Measurements from ENCODE around the gene SPOCD1.
"Not testable (repeated sequence)": the region's sequence is repeated elsewhere in the genome, so short reads cannot be mapped to it uniquely, and the experiment has no call there.

The SPOCD1 gene

DNA sequence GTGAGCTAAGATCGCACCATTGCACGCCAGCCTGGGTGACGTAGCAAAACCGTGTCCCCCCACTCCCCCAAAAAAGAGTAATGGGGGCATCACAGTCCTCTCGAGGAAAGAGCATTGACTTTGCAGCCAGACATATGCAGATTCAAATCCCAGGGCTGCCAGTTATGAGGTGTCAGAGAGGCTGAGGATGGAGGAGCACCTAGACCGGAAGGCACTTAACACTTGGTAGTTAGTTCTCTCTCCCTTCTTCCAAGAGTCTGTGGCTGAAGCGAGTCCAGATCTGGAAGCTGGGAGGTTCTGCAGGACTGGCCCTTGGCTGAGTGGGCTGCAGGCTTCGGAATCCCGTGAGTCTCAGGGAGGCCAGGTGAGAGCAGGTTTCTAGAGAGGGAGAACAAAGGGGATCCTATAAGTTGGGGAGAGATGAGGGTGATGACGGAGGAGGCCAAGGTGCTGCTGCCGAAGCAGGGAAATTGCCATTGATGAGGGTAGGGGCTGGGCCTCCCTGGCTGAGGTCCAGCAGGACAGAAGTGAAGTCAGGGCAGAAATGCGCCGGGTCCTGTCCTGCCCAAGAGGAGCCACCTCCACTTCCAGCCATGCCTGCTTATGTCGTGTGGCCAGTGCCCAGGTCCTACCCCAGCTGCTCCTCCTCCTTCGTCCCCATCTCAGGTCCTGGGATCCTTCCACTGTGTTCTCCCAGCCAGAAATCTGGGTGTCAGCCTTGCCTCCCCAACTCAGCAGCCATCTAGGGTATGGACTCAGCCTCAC is 13.3 kb upstream of the SPOCD1 start:
- DNase-seq: no peak

DNA sequence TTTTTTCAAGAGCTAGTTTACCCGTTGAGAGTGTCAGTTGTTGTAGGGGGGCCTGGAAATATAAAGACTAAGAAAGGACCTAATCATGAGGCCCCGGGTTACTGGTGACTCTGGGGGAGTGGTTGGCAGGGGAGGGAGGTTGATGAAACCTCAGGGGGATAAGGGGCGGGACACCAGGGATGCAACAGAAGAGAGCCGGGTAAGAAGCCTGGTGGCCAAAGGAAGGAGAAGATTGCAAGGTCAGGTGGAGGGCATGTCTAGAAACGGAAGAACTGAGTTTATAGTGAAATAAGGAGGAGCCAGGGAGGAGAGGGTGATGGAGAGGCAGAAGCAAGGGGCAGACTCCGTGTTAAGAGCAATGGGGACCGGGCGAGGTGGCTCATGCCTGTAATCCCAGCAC is 12.5 kb upstream of the SPOCD1 start:
- DNase-seq: no peak

DNA sequence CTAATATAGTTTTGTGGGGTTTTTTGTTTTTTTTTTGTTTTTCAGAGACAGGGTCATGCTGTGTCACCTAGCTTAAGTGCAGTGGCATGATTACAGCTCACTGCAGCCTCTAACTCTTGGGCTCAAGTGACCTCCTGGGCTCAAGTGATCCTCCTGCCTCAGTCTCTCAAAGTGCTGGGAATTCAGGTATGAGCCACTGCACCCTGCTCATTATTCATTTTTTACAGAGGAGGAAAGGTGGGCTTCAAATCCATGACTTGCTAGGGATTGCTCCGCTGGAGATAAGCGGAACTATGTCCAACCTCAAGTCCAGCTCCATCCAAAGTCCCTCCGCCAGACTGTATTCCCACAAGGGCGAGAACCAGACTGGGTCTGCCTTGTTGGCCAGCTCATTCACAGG is 8.0 kb upstream of the SPOCD1 start:
- DNase-seq: no peak

DNA sequence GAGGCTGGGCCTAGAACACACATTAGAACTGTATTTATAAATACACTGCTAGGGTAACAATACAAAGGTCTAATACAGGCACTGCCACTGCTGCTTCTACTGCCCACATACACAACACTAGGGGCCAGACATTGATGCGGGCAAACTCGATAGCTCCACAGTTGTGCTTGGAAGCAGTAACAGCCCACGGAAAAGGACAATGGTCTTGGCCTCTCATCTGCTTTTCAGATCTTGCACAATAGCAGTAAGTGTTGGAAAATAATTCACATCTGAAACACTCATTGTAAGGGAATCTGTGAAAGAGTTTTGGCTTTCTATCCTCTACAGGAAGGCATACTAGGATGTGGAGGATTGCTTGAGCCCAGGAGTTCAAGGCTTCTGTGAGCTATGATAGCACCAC is 6.9 kb upstream of the SPOCD1 start:
- no peak for DNase-seq

DNA sequence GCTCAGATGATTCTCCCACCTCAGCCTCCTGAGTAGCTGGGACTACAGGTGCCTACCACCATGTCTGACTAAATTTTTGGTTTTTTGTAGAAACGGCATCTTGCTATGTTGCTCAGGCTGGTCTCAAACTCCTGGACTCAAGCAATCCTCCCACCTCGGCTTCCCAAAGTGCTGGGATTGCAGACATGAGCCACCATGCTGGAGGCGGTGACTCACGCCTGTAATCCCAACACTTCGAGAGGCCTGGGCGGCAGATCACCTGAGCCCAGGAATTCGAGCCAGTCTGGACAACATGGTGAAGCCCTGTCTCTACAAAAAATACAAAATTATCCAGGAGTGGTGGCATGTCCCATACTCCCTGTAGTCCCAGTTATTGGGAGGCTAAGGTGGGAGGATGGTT is 4.4 kb upstream of the SPOCD1 start:
- DNase-seq: not testable (repeated sequence)

DNA sequence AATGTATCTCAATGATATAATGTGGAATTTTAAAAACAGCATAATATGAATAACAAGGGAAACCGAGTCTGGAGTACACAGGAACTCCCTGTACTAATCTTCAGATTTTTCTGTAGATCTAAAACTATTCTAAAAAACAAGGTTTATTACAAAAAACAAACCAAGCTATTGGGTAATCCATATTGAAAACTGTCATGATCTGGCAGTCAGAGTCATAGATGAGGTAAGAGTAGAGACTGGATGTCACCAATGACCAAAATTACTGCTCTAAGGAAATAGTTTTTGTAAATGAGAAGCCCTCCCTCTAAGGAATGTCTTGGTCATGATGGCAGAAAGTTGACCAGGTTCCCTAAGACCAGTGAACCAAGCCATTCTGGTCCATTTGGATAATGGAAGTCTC is 2.4 kb upstream of the SPOCD1 start:
- DNase-seq: no peak

DNA sequence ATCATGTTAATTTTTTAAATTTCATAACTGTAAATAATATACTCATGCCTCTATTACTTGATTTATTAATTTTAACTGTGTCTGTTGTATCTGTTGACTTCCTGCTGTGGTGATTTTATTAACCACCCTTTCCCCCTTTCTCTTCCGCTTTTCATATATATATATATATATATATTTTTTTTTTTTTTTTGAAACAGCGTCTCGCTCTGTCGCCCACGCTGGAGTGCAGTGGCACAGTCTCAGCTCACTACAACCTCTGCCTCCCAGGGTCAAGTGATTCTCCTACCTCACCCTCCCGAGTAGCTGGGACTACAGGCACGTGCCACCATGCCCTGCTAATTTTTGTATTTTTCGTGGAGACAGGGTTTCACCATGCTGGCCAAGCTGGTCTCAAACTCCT is 1.1 kb upstream of the SPOCD1 start:
- DNase-seq: not testable (repeated sequence)

DNA sequence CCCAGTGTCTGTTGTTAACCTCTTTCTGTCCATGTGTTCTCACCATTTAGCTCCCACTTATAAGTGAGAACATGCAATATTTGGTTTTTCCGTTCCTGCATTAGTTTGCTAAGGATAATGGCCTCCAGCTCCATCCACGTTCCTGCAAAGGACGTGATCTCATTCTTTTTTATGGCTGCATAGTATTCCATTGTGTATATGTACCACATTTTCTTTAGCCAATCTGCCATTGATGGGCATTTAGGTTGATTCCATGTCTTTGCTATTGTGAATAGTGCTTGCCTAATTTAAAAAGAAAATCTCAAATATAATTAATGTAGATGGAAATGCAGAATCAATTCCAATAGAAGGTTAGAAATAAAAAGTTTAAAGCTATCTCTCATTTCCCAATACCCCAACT is 679 bp upstream of the SPOCD1 start:
- DNase-seq: not testable (repeated sequence)

DNA sequence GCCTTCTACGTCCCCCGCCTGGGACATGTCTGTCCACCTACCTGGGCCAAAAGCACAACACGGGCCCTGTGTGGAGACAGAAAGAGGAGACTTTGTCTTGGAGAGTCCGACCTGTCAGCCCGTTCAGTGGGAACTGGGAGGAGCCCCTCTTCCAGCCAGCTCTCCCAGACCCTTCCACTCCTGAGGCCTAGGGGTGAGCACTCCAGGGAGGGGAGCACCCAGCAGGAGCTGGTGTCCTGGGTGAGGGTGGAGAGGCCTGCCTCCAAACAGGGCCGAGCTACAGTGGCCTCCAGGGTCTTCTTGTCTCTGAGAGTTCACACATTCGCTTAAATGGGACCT is 546 bp downstream of the SPOCD1 start:
- no peak for DNase-seq

DNA sequence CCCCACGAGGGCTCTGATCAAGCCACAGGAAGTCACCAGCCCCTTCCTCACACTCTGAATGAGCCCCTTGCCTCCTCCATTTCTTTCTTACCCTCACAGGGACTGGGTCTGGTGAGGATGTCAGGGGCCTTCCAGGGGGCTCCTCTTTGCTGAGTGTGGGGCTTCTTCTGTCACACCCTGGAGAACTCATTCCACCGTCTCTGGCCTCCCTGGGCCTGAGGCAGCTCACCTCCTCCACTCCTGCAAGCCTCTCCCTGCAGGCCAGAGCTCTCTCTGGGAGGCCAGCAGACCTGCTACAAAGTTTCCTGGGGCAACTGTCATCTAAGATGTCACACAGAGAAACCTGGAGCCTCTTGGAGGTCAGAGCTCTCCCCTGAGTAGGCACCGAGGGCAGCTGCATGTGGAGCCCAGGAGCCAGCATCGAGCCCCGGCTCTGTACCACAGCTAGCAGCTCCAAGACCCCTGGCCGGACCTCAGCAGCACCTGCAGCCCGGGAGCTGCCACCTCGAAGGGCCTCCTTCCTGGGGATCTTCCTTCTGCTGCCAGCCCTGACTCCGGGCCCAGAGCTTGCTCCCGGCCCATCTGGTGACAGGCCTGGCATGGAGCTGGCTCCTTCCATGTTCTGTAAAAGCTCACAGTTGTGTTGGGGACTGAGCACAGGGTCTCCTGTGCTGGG is 1.1 kb downstream of the SPOCD1 start:
- DNase-seq: no peak

DNA sequence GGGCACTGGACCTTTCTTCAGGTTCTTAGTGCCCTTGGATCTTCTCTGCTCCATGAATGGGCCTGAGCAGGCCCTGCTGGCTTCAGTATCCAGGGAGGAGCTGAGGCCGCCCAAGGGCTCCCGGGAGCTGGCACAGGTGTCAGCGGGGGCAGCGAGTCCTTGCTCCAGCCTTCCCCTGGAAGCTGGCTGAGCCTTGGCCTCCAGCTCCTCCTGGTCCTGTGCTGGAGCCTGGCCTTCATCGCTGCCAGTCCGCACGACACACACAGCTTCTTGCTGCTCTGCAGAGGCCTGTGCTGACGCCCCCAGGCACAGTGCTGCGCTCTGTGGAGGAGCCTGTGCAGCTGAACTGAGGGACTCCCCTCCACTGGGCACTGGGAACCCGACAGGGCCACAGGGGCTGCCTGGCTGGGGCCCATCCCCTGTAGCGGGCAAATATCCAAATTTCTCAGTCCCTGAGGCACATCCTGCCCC is 1.7 kb downstream of the SPOCD1 start:
- no peak for DNase-seq

DNA sequence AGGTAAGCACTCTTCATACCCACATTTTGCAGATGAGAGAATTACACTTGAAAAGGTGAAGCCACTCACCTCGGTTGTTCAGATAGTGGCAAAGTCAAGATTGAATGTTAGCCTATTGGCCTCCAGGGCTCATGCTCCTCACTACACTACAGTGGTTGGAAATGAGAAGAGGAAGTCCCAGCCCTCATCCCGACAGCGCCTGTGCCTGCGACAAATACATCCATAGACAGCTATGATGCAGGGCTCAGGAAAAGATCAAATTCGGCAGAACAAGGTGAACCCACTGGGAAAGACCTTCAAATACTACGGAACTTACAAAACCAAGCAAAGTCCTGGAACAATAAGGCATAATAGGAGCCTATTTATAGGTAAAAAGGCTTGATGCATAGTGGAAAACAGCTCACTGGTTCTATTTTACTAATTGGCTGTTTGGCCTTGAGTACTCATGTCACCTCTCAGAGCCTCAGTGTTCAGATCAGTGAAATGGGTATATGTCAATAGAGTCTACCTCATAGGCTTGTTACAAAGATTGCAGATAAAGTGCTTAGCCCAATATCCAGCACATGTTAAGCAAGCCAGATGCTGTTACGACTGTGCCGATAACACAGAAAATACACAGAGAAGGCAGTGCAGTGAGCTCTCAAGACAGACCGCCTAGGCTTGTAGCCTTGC is 3.5 kb downstream of the SPOCD1 start:
- no peak for DNase-seq

DNA sequence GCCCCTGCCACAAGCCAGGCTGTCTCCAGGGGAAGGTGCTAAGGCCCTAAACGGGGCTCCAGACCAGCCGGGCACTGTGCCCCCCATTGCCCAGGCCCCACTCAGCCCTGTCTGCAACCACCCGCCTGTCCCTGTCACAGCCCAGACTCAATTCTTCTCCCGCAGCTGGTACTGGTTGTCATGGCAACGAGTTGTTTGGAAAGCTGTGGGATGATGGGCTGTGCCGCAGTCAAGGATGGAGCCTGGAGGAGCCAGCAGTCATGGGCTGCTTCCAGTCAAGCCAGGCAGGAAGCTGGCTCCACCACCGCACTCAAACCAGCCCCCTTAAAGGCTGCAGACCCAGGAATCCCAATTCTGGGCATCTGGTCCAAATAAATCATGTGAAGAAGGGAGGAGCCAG is 4.2 kb downstream of the SPOCD1 start:
- DNase-seq: peak; percentile 15

DNA sequence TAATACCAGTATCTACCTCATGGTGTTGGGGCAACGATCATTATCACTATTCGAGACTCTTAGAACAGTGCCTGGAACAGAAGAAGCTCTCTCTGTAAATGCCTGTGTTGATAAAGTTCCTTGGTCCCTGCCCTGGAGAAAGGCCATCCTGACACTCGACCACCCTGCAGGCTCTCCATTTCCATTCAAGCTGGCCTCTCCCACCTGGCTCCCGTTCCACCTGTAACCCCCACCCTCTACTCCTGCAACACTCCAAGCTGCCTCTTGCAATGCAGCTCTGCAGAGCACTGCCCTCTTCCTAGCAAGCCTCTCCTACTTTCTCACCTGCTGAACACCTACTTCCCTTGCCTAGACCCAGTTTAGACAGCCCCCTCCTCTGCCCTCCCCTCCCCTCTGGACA is 6.1 kb downstream of the SPOCD1 start:
- DNase-seq: no peak

DNA sequence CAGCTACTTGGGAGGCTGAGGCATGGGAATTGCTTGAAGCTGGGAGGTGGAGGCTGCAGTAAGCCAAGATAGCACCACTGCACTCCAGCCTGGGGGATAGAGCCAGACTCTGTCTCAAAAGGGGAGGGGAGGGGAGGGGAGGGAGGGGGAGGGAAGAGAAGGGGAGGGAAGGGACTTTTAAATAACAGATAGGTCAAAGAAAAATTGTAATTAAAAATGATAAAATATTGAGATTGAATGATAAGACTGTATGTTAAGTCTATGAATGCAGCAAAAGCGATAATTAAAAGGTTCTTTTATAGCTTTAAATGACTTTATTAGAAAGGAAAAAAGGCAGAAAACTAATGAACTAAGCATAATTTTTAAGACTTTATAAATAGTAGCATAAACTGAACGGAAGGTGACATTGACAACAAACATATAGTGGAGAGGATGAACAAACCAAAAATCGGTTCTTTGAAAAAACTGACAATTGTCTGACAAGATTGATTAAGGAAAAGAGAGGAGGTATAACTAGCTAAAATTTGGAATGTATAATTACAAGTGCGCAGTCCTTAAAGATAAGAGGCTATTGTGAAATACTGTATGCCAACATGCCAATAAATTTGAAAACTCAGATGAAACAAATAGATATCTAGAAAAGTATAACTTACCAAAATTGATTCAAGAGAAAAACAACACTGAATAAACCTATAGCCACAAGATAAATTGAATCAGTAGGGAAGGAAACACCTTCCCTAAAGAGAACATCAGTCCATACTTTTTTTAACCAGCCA is 8.4 kb downstream of the SPOCD1 start:
- no peak for DNase-seq

DNA sequence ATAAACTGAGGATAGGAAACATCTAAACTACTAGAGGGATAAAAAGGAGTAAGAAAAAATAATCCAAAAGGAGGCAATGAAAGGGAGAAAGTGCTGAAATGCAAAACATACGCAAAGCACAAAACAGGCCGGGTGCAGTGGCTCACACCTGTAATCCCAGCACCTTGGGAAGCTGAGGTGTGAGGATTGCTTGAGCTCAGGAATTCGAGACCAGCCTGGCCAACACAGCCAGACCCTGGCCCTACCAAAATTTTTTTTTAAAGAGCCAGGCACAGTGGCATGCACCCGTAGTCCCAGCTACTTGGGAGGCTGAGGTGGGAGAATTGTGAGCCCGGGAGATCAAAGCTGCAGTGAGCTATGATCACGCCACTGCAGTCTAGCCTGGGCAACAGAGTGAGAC is 10.5 kb downstream of the SPOCD1 start:
- DNase-seq: no peak

DNA sequence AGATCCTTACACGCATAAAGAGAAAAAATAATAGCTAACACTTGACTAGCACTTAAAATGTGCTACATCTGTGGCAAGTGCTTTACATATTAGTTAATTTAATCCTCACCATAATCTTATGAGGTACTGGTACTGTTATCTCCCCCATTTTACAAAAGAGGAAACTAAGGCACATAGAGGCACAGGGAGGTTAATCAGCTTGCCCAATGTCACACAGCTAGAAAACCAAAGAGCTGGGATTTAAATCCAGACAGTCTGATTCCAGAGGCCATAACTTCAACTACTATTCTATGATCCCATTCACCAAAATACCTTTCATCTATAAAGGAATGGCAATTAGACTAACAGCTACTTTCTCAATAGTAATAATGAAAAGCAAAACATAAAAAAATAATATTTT is 11.7 kb downstream of the SPOCD1 start:
- DNase-seq: no peak

DNA sequence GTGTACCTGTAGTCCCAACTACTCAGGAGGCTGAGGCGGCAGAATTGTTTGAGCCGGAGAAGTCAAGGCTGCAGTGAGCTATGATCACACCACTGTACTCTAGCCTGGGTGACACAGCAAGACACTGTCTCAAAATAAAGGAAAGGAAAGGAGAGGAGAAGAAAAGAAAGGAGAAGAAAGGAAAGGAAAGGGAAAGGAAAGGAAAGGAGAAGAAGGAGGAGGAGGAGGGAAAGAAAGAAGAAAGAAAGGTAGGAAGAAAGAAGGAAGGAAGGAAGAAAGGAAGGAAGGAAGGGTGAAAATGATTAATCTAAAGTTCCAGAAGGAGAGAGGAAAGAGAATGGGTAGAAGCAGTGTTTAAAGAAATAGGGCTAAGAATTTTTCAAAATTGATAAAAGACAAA is 12.2 kb downstream of the SPOCD1 start:
- no peak for DNase-seq

DNA sequence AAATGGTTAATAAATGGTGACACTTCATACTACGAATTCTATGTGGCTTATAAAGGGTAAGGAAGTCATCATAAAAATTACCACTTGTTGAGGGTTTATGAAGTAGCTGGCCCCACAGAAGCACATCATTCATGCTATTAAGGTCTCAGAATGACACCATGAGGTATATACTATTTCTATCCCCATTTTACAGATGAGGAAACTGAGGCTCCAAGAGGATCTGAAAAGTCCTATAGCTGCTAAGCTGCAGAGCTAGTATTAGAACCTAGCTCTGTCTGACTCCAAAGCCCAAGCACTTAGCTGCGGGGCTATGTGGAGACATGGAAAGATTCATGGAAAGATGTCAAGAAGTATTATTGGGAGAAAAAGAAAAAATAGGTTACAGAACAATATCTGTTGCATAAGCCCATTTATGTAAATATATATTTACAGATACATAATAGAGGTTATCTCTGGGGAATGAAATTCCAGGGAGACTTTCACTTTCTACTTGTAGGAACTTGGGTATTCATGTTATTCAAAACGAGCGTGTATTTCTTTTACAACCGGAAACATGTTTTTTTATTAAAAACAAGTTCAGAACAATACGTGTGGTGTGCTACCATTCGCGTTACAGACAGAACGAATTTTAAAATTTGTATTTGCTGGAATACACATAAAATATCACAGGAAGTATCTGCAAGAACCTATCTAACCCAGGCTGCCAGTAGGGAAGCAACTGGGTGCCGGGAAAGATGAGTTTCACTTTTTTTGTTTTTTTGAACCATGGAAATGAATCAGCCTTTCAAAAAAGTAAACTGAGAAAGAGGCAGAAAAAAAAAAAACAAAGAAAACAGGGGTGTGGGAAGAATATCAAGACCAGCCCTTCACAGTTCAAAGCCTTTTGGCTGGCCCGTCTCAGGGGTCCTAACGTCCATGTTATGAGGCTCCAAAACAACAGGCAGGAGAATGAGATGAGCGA is 13.4 kb downstream of the SPOCD1 start:
- DNase-seq: no peak

DNA sequence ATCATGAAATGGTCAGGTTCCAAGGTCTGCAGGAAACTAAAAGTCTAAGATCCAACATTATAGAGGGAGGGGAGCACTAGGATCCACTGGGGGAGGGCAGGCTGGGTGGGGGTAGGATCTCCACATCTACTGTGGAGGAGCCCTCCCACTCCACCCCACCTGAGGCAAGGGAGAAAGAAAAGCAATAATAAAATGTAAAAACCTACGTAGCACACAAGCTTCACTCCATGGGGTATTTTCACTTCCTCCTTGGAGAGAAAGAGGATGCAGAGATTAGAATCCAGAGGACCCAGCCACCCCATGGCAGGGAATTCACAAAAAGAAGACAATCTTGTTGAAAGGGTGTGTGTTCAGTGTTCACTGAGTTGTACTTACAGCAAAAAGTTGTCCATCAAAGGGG is 14.4 kb downstream of the SPOCD1 start:
- DNase-seq: no peak

DNA sequence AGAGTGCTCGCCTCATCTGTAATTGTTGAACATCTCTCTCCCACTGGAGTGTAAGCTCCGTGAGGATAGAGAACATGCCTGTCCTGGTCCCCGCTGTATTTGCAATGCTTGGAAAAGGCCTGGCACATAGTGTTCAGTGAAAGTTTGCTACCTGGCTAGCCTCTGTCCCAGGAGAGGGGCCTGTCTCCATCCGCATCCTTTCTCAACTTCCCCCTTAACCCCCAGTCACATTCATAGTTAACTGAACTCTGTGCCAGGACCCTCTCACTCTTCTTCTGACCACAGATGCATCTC is 15.2 kb downstream of the SPOCD1 start:
- DNase-seq: no peak

DNA sequence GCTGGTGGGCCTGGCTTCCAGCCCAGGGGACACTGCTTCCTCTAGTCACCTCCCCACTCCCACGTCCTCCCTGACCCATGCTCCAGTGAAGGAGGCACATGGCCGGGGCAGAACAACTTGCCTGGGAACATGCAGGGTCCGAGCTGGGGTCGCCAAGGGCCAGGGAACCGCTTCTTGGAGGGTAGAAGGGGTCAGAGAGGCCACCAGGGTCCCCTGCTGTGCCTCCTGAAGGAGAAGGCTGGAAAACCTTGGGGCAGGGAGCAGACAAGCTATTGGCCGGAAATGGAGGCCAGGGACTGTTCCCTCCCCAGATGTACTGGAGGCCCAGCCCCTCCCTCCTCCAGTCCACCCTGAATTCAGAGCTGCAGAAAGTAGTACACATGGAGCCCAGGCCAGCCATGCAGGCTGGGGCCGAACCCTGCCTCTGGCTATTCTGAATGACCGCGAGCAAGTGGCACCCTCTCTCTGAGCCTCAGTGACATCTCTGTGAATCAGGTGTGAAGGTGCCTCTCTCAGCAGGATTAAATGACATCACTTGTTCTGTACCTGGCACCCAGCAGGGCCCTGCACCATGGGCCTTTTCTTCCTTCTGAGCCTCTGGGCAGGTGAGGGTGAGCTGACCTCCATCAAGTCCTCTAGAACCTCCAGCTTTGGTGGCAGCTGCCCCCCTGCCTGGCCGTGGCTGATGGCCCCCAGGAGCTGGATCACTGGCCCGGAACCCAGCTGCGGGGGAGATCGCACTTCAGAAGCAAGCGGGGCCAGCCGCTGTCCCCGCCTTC is 15.7 kb downstream of the SPOCD1 start:
- DNase-seq: no peak

All from NCI-H2081 treated with DMSO at 0.1 percent for 48 hours (cell line).